Brain pericyte (primary cell): Measurements from ENCODE around the gene ZNF787.

ENCODE experiments used
- DNase-seq: peaks from one replicate; pipeline ENCODE4 v3.0.0-alpha.2; 2012; ENCODE audit warnings: low read depth, low spot score

The ZNF787 gene

GRCh38 chr19:56144376-56144775 lies 23.3 kb upstream of the ZNF787 start:
- DNase-seq, result no peak

DNA sequence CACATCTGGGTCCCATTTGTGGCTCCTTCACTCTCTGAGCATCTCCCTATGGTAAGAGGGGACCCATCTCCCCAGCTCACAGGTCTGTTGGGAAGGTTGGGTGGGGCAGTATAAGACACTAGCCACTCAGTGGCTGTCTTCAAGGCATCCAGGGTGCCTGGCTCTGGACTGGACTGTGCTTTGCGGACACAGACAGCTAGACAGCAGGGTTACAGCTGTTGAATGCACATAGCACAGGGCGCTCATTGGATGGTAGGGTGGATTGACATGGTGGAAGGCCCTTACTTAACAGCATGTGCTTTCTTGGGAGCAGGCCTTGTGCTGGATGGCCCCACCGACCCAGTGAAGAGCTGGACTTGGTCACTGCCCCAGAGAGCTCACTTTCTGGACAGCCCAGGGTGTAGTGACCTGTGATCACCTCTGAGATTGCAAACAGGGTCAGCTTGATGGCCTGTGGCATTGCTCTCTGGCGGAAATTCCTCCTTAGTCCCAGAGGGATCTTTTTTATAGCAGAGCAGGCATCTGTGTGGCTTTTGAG lies 21.9 kb upstream of the ZNF787 start:
- no peak for DNase-seq

GRCh38 chr19:56142087-56142787 lies 21.1 kb upstream of the ZNF787 start:
- no peak for DNase-seq

DNA sequence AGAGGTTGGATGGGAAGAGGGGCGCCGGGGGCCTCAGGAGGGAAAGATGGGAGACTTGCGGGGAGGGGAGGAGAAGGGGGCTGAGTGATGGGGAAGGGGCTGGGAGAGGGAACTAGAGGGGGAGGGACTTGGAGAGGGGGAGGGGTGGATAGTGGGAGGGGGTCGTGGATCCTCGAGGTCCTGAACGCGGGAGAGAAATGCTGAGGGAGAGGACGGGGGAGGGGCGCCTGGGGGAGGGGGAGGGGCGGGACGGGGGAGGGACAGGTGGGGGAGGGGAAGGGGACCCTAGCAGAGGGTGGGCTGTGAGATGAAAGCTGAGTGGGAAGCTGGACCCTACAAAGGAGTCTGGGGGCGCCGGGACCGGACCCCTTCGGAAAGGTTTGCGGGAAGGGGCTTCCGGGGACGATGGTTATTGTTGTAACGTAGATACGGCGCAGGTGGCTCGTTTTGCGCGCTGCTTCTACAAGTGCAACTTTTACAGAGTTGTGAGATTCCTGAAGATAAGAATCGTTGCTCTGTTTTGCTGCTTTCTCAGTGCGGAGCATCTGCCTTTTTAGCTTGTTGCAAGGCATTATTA lies 20.4 kb upstream of the ZNF787 start:
- no peak for DNase-seq

DNA sequence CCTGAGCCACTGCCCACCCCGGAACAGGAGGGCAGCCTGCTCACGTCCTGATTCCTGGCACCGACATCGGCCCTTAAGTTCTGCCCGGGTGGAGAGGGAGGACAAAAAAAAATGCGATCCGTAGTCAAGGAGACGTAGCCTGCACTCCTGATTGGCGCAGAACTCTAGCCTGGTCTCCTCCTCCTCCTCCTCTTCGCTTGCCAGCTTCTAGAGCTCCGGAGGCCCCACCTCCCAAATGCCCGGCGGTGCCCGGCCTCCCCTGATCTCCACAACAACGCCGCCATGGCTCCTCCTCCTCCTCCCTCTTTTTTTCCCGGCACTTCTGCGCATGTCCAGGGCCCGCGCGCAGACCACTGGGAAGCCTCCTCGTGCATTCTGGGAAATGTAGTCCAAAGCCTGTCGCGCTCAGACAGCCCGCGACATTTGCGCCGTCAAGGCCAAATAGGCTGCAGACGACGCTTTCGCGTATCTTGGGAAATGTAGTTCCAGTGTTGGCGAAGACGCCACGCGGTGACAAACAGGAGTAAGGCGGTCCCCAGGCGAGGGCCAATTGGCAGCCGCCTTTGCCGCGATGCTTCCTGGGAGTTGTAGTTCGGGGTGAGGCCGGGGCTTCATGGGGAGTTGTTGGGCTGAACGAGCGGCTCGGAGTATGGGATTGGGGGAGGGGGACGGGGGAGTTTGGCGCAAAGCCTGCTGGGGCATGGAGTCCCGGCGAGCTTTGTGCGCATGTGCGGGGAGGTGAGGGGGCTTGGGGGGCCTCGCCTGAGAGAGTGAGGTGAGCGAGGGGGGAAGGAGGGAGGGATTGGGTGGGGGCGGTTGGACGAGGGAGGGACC lies 19.7 kb upstream of the ZNF787 start, which contains the start of gene ZNF444:
Gene ZNF444 (plus strand): TSS at position 705 of the 834 bp plus-strand sequence. CDS start 5,625 bp downstream, outside the sequence.
- DNase-seq, result peak; percentile 100

GRCh38 chr19:56139847-56140582 lies 18.9 kb upstream of the ZNF787 start:
- no peak for DNase-seq

GRCh38 chr19:56138069-56138468 lies 17.0 kb upstream of the ZNF787 start:
- no peak for DNase-seq

- no peak for DNase-seq
Observed at GRCh38 chr19:56137405-56137804, 16.3 kb upstream of the ZNF787 start.

DNA sequence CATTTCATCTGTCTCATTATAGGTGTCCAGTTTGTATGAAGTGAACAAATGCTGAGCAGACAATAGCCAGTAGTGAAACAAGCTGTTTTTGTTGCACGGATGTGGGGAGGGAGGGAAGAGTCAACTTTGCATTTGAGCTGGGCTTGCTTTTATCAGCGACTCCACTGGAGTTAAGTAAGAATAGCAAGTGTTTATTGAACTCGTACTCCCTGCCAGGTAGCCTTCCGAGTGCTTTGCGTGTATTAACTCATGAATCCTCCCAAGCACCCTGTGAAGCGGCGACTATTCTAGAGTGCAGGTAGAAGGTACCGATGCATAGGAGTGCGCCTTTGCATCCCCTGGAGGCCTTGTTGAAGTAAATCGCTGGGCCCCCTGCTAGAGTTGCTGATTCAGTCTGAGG lies 15.3 kb upstream of the ZNF787 start:
- no peak for DNase-seq

DNA sequence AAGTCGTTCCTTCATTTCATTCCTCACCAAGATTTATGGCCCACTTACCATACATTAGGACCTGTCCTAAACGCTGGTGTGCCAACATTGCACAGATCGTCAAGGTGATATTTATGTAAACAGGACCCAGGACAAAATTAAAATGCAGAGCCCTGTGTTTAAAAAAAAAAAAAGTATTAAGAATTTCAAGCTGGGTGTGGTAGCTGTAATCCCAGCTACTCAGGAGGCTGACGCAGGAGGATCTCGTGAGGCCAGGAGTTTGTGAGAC lies 13.5 kb upstream of the ZNF787 start:
- no peak for DNase-seq

DNA sequence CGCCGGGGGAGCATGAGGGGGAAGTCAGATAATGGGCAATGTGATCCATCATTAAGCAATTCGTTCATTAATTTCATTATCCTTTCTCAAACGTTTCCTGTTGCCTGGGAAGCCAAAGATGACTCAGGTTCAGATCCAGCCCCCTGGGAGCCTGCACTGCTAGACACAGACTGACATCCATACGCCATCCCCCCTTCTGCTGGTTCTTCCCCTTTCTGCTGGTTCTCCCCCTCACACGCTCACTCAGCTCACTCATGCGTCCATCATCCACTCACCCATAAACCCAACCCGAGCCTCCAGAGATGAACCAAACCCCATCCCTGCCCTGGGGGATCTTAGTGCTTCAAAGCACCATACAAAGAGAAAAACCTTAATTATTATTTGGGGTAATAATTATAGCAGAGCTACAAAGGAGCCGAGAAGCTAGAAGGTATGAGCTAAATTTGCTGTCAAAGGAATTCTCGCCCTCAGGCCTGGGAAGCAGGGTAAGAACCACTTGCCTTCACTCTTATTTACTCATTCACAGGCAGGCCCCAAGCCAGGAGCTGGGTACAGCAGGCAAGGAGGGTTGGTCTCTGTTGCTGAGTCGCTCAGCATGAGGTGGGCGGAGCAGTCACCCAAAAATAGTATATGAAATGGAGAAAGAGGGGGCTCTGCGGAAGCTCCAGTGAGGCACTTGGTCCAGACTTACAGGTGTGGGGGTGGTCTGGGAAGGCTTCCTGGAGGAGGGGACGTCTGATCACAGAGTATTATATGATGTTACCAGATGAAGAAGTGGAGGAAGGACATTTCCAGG lies 13.0 kb upstream of the ZNF787 start:
- DNase-seq, result no peak

DNA sequence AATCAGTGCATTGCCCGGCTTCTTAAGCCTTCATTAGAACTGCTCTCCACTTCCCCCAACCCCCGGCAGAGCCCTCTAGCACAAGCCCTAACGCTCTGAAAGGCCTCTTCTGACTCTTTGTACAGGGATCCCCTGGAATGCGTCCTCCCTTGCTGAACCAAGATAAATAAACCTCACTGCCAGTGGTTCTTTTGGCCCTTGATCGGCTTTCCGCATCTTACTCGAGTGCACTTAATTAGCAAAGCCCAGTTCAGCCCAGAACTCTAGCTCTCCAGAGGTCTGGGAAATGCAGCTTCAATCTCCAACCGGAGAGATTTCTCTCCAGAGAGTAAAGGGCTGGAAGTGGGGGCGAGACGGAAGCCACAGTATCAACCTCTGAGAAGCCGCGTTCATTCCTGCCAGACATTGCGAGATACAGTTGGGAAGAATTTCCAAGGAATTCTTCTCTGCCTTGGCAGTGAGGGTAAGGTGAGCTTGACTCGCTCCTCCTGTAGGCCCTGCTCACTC lies 11.3 kb upstream of the ZNF787 start:
- DNase-seq, result no peak

DNA sequence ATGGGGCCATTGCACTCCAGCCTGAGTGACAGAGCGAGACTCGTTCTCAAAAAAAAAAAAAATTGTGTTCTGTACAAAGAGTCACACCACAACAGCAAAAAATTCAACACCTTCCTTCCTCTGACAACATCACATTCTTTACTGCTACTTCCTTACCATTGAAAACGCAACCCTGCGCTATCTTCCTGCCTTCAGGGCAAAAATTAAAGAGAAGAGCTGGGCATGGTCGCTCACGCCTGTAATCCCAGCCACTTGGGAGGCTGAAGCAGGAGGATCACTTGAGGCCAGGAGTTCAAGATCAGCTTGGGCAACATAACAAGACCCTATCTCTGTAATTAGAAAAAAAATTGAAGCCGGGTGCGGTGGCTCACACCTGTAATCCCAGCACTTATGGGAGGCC lies 10.6 kb upstream of the ZNF787 start:
- DNase-seq, result no peak

- no peak for DNase-seq
Observed at GRCh38 chr19:56130006-56130405, 8.9 kb upstream of the ZNF787 start.

- no peak for DNase-seq
Observed at GRCh38 chr19:56126983-56127780, 6.1 kb upstream of the ZNF787 start.

GRCh38 chr19:56125806-56126590 lies 4.9 kb upstream of the ZNF787 start:
- no peak for DNase-seq

- DNase-seq, result no peak
Observed at GRCh38 chr19:56124578-56124977, 3.5 kb upstream of the ZNF787 start.

GRCh38 chr19:56123266-56123891 lies 2.3 kb upstream of the ZNF787 start:
- no peak for DNase-seq
